ENCODE measurements around the gene DNALI1. TPM values are rescaled to one million over a fixed set of nuclear protein-coding genes. Genes with fewer than 3 reads are reported as not detected.
A peak's percentile ranks its signal among the peaks of the same experiment; 100 is the strongest.

The DNALI1 gene
- total and polyA plus RNA-seq, 2 experiments from 2014 or later: 5.4 to 25.6 TPM

- no peak overlapping the region for H3K4me2 ChIP-seq
- H3K4me3 ChIP-seq: no peak overlapping the region
- Mint-ChIP-seq H3K4me1 (peaks cover 16% of the 10 kb centered on the region), H3K4me3 (no peak overlapping the region), H3K27ac (peak overlapping the region; percentile 90), H3K36me3 (ENCODE audit: low read depth) (peaks cover 14% of the 10 kb centered on the region), H3K27me3 (ENCODE audit: insufficient read depth, low read depth, poor library complexity) (peaks cover 12% of the 10 kb centered on the region), H3K9me3 (no peaks in the 10 kb centered on the region; the same call in 1 of the 3 replicates)
- no peaks in the 10 kb centered on the region for H3K79me2 ChIP-seq (replicated peaks; ENCODE audit: insufficient read depth)
- ATAC-seq (peak; percentile 81), DNase-seq (ENCODE audit: low spot score) (peak; percentile 66)
- no peak overlapping the region; the same call in 1 of the 2 replicates for H3K27ac ChIP-seq (ENCODE audit: low read depth)
- peaks cover 8% of the 10 kb centered on the region; the same call in 1 of the 2 replicates for H3K36me3 ChIP-seq (ENCODE audit: insufficient read depth)
- no peaks in the 10 kb centered on the region for H3K27me3 ChIP-seq (ENCODE audit: insufficient read depth)
- peaks cover 4% of the 10 kb centered on the region; the same call in 1 of the 2 replicates for H4K20me1 ChIP-seq (replicated peaks; ENCODE audit: insufficient read depth)
- TF ChIP-seq, protein P1, sequence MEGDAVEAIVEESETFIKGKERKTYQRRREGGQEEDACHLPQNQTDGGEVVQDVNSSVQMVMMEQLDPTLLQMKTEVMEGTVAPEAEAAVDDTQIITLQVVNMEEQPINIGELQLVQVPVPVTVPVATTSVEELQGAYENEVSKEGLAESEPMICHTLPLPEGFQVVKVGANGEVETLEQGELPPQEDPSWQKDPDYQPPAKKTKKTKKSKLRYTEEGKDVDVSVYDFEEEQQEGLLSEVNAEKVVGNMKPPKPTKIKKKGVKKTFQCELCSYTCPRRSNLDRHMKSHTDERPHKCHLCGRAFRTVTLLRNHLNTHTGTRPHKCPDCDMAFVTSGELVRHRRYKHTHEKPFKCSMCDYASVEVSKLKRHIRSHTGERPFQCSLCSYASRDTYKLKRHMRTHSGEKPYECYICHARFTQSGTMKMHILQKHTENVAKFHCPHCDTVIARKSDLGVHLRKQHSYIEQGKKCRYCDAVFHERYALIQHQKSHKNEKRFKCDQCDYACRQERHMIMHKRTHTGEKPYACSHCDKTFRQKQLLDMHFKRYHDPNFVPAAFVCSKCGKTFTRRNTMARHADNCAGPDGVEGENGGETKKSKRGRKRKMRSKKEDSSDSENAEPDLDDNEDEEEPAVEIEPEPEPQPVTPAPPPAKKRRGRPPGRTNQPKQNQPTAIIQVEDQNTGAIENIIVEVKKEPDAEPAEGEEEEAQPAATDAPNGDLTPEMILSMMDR (conservative IDR thresholded peaks at IDR 0.05; ENCODE audit: low read depth in 2 of 2): peak; percentile 67 to 84
- no peak for TF ChIP-seq REST (IDR thresholded peaks at IDR 0.05; ENCODE audit: unreplicated experiment)
- no peak overlapping the region for H2AFZ ChIP-seq
- H3K9me2 ChIP-seq (ENCODE audit: insufficient read depth): no peaks in the 10 kb centered on the region
- H3F3A ChIP-seq (replicated peaks; ENCODE audit: low read depth): peaks cover 5% of the 10 kb centered on the region; the same call in 1 of the 2 replicates
- 0 out of 2 replicates have a peak, but pooled peaks cover 4% of the 10 kb centered on the region for H3K4me1 ChIP-seq (ENCODE audit: insufficient read depth)
These were observed 4.7 kb downstream of the DNALI1 start for GRCh38 chr1:37561133-37562132.

DNA sequence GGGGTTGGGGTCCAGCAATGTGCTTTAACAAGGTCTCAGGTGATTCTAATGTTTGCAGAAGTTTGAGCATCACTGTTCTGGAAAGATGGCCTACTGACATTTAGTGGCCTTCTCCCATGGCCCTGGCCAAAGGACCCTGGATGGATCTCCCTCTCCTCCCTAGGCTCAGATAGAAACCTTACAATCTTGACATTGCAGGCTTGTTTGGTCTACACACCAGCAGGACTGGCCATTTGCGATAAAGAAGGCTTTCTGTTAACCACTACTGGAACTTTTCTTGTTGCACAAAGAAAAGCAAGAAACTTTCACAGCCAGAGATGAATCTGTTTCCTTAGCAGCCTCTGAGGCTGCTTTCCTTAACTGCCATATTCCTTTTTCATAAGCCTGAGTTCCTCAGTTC, 6.2 kb downstream of the DNALI1 start:
- H3K36me3 ChIP-seq (ENCODE audit: insufficient read depth): peaks cover 23% of the 10 kb centered on the region
- no peak overlapping the region for H2AFZ ChIP-seq
- peaks cover 4% of the 10 kb centered on the region; the same call in 1 of the 2 replicates for H4K20me1 ChIP-seq (replicated peaks; ENCODE audit: insufficient read depth)
- H3K27ac ChIP-seq (ENCODE audit: low read depth): no peak overlapping the region
- H3K9me2 ChIP-seq (ENCODE audit: insufficient read depth): no peaks in the 10 kb centered on the region
- H3K4me2 ChIP-seq: no peak overlapping the region
- H3K27me3 Mint-ChIP-seq (ENCODE audit: insufficient read depth, low read depth, poor library complexity): peaks cover 4% of the 10 kb centered on the region
- H3K9me3 Mint-ChIP-seq: no peaks in the 10 kb centered on the region; the same call in 2 of the 3 replicates
- H3K4me1 Mint-ChIP-seq: peaks cover 5% of the 10 kb centered on the region
- H3K4me3 ChIP-seq: no peak overlapping the region
- peaks cover 5% of the 10 kb centered on the region; the same call in 1 of the 2 replicates for H3F3A ChIP-seq (replicated peaks; ENCODE audit: low read depth)
- H3K36me3 Mint-ChIP-seq (ENCODE audit: low read depth): peaks cover 30% of the 10 kb centered on the region
- ATAC-seq (no peak), DNase-seq (ENCODE audit: low spot score) (no peak)
- H3K79me2 ChIP-seq (replicated peaks; ENCODE audit: insufficient read depth): no peaks in the 10 kb centered on the region
- no peaks in the 10 kb centered on the region for H3K4me1 ChIP-seq (ENCODE audit: insufficient read depth)
- no peak overlapping the region for H3K4me3 Mint-ChIP-seq
- H3K27me3 ChIP-seq (ENCODE audit: insufficient read depth): no peaks in the 10 kb centered on the region
- no peak overlapping the region for H3K27ac Mint-ChIP-seq
- TF ChIP-seq NANOG (IDR thresholded peaks at IDR 0.05; ENCODE audit: borderline replicate concordance): no peak
- no peak for TF ChIP-seq EZH2 (IDR thresholded peaks at IDR 0.05; ENCODE audit: low read depth, unreplicated experiment)
- TF ChIP-seq JUNB (IDR thresholded peaks at IDR 0.05; ENCODE audit: unreplicated experiment): no peak
- no peak for TF ChIP-seq ZNF331 (CRISPR knock-in tag; IDR thresholded peaks at IDR 0.05; ENCODE audit: low read depth)
- TF ChIP-seq ZNF114 (CRISPR knock-in tag; IDR thresholded peaks at IDR 0.05): no peak
- TF ChIP-seq STAT1 (IDR thresholded peaks at IDR 0.05; ENCODE audit: unreplicated experiment): no peak
- TF ChIP-seq EZH2phosphoT487 (IDR thresholded peaks at IDR 0.05; ENCODE audit: unreplicated experiment): no peak

All from GM23338 (cell line).